ENCODE data around the gene CD47.
A peak's percentile ranks its signal among the peaks of the same experiment; 100 is the strongest.

The CD47 gene

GRCh38 chr3:108090701-108091497, at the start of gene CD47:
CD47 (minus strand) TSS chr3:108091031; CDS start chr3:108090908, 123 bp downstream.
- DNase-seq (ENCODE audit: low spot score), result peak; percentile 100

DNA sequence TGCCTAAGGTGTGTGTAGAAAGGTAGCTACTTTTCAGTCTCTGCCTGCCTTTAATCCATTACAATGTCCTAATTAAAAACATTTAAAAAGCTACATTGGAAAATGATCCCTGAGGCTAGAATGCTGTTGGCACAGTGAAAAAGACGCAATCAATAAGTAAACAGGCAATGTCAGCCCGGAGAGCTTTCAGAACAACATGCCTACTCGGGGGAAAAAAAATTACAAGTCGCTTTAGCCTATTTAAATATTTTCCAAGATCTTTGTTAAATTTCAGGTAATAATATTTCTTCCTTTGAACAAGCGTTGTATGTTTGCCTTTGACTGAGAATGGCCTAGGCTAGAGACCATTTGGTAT, 46.6 kb upstream of the CD47 start:
- no peak for DNase-seq (ENCODE audit: low spot score)

DNA sequence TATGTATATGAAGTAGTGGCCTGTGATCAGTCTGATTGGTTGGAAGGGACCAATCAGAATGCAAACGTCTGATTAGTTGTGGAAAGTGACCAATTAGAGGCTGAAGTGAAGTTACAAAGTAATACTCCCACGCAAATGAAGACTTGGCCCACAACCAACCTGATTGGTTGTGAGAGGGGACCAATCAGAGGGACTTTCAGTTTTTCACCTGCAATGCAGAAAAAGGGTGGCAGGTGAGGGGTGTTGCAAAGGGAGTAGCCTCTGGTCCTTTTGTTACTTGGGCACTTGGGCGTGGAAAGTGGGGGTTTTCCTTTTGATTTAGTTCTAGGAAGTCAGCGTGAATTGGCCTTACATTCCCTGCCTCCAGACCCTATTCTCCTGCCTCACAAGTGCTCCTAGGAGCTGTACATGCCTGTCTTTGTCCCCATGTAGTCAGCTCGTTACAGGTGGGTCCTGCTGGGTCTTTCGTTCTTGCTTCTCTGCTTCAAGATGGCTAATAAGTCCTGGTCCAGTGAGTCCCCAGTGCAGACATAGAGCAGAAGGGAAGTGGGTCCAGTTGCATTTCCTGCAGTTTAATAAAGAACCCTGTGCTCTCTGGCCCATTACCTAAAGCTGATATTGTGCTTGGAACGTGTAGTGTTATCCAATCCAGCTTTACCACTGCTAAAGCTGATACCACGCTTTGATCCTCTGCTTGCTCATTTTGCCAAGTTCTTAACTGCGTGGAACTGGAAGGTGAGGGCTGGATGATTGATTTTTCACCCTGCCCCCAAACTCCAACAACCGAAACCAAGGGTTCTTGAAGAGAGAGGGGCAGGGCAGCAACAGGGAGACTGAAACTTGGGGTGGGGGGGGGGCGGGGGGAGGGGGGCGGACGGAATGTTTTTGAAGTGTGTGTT, 46.0 kb upstream of the CD47 start:
- no peak for DNase-seq (ENCODE audit: low spot score)

GRCh38 chr3:108134555-108134880, 43.7 kb upstream of the CD47 start:
- DNase-seq (ENCODE audit: low spot score), result no peak

DNA sequence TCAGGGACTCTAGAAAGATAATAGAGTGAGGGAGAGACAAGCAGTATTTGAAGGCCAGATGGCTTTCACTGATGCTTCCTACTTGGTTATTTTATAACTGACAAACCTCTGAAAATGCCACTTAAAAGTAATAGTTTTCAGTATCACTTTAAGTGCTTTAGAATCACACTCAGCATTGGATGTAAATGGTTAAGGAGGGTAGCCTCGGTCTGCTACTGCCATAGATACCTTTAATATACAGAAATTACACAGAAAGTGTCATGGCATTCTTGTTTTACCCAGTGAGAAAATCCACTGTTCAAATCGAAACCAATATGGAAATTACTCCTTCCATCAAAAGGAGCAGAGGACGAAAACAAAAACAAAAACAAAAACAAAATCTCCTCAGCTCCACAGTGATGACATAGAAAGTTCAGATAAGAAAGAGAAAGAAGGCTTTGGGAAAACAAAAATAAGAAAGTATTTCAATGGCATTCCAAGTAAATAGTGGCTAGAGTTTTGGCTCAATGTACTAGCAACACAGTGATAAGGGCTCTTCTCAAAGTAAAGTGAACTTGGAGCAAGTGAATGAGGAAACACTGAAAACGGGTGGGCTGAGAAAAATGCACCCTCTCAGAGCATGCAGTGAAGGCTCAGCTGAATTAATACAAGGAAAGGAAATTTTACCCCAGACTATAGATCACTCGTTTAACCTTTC, 43.2 kb upstream of the CD47 start:
- DNase-seq (ENCODE audit: low spot score), result no peak

DNA sequence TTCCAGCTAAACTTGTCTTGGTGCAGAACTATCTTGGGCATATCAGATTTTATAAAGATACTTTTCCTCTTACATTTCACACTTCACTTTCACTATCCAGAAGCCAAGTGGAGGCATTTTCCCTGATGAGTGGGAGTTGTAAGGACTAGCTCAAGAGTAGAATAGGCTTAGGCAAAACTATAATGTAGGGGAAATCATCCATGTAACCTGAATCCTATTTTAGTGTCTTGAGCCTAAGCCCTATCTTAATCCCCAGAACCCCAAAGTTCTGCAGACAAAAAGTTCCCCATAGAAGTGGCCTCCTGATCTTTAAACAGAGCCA, 42.2 kb upstream of the CD47 start:
- DNase-seq (ENCODE audit: low spot score), result no peak

DNA sequence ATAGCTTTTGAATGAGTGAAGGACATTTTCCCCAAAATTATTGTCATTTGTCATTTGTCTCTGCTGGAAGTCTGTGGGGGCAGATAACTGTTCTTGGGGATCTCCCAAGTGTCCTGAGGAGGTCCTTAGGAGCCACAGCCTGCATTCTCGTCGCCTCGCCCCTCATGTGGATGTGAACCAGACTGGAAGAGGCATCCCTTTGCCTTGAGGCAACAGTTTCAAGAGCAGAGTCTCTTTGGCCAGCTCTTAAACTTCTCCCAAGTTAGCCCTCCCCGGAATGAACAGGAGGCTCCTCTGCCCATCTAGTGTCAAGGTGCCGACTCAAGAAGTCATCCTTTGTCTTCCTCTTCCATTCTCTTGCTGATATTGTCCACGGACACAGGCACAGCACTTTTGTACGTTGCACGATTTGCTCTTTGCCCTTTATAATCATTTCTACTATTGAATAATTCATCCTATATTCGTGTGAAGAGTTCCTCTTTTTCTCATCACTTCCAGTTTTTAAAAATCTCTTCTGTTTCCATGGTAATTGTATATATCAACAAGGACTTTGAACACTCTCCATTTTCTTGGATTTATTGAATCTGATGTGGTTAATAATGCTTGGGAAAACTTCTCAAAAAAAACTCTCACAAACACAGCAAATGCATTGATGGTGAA, 40.8 kb upstream of the CD47 start:
- no peak for DNase-seq (ENCODE audit: low spot score)

DNA sequence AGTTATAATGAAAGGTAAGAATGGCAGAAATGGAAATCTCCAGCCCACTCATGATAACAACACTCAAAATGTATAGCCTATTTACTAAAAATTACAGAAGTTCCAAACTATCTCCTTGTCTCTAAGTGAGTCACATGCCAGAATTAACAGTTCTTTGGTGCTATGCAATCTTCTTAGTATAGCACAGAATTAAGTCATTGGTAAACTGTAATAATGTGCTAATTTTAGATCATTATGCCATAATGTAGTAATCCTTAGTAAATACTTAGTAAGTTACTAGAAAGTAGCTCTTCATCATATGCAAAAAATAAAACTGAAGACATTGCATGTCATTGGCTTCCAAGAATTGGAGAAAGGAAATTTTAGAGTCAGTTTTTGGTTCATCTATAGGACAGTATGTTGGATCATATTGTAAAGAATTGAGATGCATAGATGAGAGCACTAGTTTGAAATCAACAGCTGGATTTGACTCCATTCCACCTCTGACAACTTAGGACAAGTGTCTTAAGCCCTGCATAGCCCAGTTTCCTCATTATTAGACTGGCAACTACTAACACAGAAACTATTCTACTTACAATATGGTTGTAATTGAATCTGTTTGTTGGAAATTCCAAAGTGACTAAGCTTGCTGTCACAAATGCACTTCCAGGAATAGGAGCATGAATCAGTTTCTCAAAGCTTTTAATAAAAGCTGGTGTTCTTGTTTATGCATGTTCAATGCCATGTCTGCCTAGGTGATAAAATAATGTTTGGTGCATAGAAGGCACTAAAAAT, 40.1 kb upstream of the CD47 start:
- DNase-seq (ENCODE audit: low spot score), result peak; percentile 57

GRCh38 chr3:108130236-108130635, 39.4 kb upstream of the CD47 start:
- no peak for DNase-seq (ENCODE audit: low spot score)

DNA sequence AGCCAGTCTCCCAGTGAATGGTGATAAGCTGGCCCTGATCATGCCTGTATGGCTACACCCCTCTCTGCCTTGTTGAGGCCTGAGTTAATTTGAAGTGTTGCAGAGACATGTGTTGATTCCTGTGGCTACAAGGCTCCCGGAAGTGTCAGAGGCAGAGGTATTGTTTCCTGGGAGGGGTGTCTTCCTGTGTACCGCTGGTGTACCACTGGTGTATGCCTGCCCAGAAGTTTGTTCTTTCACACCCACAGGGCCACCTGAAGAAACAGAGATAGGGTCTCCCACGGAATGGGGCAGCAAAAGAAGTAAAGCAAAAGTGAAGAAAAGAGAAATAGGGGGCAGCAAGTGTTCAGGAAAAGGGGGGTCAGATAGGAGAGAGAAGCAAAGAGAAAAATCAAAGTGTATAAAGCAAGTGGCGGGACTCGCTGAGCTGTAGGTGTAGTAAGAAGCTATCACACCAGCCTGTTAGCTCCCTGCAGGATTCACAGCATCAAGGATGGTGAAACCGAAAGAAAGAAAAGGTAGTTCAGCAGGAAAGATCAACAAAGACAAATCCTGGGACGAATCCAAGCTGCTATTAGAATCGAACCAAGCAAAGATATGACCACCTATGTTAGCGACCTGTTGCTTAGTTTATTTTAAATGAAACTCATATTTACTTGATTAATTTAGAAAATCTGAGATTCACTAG, 36.6 kb upstream of the CD47 start:
- DNase-seq (ENCODE audit: low spot score), result no peak

- DNase-seq (ENCODE audit: low spot score), result no peak
Measured at GRCh38 chr3:108126348-108126747, 35.5 kb upstream of the CD47 start.

GRCh38 chr3:108125550-108126071, 34.8 kb upstream of the CD47 start:
- no peak for DNase-seq (ENCODE audit: low spot score)

DNA sequence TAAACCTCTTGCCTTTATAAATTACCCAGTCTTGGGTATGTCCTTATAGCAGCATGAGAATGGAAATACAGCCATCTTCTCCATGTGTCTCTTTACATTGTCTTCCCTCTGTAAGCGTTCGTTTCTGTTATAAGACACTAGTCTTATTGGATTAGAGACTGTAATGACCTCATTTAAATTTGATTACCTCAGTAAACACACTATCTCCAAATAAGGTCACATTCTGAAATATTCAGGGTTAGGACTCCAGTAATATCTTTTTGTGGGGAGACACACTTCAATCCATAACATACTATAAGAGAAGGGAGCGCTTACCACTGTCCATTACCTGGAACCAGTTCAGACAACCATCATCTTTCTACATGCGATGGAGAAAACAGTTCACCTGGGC, 34.3 kb upstream of the CD47 start:
- DNase-seq (ENCODE audit: low spot score), result no peak

GRCh38 chr3:108124337-108125152, 33.7 kb upstream of the CD47 start:
- DNase-seq (ENCODE audit: low spot score), result no peak

- no peak for DNase-seq (ENCODE audit: low spot score)
Measured at GRCh38 chr3:108123326-108123725, 32.5 kb upstream of the CD47 start.

- DNase-seq (ENCODE audit: low spot score), result no peak
Measured at GRCh38 chr3:108122276-108122675, 31.4 kb upstream of the CD47 start.

DNA sequence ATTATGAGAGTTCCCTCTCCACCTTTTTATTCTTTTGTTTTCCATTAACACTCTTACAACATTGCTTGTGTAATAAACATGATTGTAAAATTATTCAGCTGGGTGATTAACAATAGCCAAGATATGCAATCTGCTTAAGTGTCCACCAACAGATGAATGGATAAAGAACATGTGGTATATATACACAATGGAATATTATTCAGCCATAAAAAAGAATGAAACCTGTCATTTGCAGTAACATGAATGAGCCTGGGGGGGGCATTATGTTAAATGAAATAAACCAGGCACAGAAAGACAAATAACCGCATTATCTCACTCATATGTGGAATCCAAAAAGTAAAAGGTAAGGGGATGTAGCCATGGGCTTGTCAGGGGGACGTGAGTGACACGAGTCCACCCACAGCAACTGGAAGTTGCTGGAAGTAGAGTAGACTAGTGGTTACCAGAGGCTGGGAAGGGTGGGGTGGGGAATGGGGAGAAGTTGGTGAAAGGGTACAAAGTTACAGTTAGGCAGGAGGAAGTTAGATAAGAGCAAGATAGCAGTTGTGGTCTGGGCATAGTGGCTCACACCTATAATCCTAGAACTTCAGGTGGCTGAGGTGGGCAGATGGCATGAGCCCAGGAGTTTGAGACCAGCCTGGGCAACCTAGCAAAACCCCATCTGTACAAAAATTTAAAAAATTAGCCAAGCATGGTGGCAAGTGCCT, 28.7 kb upstream of the CD47 start:
- no peak for DNase-seq (ENCODE audit: low spot score)

DNA sequence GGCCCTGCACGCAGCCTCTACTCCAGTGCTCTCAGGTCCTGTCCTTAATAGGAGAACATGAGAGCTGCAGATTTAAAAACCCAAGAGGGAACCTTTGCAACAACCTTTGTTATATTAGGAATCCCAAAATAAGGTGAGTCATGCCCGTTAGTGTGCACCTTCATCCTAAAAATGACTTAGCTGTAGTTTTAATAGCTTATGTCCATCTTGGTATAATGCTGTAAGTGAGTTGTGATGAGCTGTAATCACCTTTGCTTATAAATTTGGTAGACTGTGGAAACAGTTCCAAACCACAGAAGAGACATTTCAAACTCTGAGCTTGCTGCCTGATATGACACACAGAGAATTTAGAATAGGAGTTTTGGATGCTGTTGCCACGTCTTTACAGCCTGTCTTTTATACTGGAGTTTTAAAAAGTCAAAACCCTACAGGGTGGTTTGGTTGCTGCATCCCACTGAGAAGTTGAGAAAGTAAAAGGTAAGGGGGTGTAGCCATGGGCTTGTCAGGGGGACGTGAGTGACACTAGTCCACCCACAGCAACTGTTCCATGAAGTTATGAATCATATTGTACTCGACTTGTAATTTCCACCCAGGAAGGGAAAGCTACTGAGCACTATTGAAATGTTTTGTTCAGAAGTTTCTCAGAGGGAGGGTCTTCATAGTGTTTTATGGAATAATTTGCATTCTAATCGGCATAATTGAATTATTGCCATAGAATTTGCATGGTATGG, 27.4 kb upstream of the CD47 start:
- DNase-seq (ENCODE audit: low spot score), result no peak
